IPS-11a (cell line): ENCODE measurements around the gene MIDN.

Experiments used
- H3K4me3 ChIP-seq: one replicate; pipeline ENCODE4 v1.5.1; 2013; ENCODE audit warnings: low read depth, low read length, control low read depth

Gene MIDN

DNA sequence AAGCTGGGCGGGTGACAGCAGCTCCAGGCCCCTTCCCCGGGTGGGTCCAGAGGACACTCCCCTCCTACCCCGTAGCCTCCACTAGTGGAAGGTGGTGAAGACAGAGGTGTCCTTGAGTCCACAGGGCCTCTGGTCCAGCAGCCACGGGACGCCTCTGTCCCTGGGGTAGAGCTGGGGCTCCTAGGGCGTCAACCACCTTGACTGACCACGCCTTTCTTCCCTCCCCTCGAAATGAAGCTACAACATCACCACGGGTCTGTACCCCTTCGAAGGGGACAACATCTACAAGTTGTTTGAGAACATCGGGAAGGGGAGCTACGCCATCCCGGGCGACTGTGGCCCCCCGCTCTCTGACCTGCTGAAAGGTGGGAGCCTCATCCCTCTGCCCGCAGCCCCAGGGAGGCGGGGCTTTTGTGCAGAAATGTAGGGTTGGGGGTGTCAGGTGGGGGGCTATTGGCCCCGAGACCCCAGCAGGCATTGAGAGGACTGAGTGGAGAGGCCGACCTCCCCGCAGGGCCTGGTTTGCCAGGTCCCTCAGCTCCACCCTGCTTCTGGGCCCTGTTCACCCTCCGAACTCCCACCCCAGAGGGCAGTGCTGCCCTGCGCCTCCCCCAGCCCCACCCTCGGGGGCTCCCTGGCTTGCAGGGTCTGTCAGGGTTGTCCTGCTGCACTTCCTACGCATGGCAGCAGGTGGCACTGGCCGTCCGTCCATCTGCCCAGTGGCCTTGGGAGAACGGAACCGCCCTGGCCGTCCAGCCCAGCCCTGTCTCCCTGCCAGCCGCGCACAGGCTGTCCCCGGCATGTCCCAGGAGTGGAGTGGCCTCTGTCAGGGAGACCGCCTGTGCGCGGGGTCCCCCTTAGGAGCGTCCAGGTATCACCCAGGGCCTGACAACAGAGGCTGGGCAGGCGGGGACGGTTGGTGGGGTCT lies 27.1 kb upstream of the MIDN start:
- no peak overlapping the region for H3K4me3 ChIP-seq

DNA sequence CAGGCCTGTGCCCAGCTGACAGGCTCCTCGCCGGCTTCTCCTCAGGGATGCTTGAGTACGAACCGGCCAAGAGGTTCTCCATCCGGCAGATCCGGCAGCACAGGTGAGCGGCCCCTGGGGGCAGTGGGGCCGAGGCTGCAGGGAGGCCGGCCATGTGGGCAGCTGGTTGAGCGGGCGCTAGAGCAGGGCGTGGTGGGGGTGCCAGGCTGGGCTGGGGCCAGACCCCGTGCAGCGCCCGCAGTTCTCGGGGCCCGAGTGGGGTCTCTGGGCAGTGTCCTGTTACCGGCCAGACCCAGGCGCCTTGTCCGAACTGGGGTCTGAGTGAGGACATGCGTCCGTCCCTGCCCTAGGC lies 26.5 kb upstream of the MIDN start:
- no peak overlapping the region for H3K4me3 ChIP-seq

DNA sequence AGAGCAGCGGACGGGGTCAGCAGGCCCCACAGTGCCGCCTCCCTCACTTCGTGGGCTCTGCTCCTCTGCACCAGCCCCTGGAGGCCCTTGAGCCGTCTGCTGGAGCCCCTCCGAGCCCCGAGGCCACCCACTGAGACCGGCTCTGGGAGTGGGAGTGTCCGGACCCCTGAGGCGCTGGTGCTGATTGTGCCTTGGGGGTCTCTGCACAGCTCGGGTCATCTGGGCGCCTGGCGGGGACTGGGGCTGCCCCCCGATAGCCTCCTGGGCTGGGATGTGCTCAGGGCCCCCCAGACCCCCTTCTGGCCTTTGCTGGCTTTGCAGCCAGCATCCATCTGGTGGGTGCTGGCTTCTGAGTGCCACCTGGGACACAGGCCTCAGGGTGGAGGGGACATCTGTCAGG lies 26.0 kb upstream of the MIDN start:
- H3K4me3 ChIP-seq, result no peak overlapping the region

DNA sequence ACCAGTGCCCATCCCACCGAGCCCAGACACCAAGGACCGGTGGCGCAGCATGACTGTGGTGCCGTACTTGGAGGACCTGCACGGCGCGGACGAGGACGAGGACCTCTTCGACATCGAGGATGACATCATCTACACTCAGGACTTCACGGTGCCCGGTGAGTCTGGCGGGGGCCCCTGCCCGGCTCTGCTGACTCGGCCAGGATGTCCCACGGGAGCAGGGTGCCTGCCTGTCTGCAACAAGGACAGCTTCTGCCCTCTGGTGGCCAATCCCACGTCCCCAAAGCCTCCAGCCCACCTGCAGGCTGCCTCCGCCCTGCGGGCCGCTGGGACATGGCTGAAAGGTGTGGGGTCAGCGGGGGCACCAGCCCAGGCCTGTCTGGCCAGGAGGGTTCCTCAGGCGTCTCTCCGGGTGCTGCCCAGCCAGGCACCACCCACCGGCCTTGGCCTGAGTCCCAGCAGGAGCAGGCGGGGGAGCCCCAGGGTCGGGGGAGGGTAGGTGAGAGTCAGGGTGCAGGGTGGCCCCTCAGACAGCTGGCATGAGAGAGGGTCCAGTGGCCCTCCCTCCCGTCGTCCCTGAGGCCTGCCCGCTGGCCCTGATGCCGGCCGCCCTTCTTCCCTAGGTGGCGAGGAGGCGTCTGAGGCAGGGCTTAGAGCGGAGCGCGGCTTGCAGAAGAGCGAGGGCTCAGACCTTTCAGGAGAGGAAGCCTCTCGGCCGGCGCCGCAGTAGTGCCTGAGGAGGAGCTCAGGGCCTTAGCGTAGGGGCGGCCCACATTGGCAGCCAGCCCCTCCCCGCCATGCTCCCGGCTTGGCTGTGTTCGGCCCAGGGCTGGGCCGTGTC lies 25.1 kb upstream of the MIDN start:
- H3K4me3 ChIP-seq, result no peak overlapping the region

DNA sequence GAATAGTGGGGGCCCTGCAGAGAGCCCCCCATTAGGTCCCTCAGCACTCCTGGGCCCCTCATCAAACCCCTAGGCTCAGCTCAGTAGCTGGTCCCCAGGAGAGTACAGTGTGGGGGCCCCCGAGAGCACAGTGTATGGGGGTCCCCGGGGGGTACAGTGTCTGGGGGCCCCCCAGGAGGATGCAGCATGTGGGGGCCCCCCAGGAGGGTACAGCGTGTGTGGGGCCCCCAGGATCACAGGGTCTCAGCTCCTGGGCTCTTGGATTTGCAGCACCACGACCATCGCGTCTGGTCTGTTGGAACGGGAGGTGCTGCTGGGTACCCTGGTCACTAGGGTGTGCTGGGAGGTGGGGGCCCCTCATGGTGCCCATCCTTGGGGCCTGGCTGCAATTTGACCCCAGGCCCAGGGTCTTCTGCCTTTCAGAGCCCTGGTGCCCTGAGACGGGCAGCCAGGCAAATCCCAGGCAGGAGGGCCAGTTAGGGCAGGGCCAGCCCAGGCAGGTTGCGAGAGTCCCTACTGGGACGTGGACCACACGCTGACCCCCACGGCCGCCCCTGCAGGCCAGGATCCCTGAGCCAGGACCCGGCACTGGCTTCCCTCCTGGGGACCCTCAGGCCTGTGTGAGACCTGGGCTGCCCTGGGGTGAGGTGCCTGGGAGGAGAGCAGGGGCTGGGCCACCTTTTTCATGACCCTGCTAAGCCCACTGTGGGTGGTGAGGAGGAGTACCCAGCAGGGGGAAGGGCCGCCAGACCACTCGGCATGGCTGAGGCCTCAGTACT lies 24.1 kb upstream of the MIDN start:
- no peak overlapping the region for H3K4me3 ChIP-seq

DNA sequence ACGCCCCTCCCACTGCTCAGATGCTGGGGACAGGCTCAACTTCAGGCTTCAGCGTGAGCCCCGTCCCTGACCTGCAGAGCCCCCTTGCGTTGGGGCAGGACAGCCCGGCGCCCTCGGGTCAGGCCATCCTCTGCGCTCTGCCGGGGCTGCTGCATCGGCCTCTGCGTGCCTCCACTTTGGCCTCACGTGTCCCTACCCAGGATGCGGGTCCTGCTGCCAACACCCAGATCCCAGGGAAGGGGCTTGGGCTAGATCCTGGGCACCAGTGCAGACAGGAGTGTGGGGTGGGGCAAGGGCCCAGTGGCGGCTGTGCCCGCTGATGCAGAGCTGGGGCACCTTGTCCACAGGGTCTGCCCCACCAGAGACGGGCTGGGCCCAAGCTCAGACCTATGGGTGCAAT lies 23.5 kb upstream of the MIDN start:
- no peak overlapping the region for H3K4me3 ChIP-seq

DNA sequence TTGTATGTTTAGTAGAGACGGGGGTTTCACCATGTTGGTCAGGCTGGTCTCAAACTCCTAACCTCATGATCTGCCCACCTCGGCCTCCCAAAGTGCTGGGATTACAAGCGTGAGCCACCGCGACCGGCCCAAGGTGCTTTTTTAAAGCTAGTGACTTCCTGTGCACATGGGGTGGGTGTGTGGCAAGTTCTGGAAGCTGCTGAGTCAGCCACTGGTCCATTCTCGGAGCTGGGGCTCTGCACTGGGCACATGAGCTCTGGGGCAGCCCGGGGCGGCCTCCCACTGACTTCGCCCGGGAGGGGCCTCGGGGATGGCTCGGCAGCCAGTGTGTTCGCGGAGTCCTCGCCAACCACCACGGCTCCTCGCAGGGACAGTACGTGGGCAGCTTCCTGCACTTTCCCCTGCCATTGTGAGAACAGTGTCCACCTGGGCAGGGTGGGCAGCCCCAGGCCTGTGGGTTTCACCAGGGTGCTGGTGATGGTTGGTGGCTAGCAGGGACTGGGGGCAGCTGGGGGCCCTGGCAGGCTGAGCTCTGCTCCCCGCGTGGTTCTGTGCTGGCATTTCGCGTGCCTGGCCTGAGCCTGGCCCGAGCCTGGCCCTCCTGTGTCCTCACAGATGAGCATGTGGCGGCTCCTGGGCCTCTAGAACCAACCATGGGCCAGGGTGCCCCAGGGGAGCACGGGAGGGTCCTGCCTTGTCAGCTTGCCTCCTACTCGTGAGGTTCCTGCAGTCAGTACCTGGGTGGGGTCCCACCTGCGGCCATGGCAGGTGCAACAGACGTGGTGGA lies 22.8 kb upstream of the MIDN start:
- no peak overlapping the region for H3K4me3 ChIP-seq

DNA sequence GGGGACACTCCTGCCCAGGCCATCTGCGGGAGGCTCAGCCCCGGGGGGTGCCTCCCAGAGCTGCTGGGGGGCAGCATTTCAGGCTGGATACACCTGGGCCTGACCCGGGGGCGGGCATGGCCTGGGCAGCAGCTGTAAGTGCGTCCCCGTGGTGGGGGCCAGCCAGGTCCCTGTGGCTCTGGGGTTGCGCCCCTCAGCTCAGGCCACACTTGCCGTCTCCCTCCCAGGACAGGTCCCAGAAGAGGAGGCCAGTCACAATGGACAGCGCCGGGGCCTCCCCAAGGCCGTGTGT lies 22.2 kb upstream of the MIDN start:
- no peak overlapping the region for H3K4me3 ChIP-seq

DNA sequence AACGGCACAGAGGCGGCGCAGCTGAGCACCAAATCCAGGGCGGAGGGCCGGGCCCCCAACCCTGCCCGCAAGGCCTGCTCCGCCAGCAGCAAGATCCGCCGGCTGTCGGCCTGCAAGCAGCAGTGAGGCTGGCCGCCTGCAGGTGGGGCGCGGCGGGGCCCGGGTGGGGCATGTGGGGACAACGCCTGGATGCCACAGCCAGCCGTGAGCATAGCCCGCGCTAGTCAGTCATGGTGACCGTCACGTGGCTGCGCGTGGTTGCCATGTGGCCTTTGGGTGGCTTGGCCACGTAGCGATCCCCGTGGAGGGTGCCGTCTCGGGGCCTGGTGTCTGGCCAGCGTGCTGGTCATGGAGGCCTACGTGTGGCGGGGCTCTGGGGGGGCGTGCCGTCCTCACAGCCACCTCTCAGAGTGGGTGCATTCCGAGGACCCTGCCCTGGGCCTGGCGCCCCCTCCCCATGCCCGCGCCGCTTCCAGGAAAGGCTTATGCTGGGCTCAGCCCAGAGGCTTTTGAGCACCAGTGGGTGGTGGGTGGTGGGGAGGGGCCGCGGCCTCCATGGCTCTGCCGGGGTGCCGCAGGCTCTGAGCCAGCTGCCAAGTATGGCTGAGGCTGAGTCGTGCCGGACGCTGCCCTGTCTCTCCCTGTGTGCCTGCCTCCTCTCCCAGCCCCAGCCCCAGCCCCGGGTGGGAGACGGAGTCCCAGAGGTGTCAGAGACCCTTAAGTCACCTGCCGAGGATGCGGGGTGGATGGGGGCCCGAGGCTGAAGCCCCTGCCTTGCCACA lies 21.7 kb upstream of the MIDN start:
- no peak overlapping the region for H3K4me3 ChIP-seq

DNA sequence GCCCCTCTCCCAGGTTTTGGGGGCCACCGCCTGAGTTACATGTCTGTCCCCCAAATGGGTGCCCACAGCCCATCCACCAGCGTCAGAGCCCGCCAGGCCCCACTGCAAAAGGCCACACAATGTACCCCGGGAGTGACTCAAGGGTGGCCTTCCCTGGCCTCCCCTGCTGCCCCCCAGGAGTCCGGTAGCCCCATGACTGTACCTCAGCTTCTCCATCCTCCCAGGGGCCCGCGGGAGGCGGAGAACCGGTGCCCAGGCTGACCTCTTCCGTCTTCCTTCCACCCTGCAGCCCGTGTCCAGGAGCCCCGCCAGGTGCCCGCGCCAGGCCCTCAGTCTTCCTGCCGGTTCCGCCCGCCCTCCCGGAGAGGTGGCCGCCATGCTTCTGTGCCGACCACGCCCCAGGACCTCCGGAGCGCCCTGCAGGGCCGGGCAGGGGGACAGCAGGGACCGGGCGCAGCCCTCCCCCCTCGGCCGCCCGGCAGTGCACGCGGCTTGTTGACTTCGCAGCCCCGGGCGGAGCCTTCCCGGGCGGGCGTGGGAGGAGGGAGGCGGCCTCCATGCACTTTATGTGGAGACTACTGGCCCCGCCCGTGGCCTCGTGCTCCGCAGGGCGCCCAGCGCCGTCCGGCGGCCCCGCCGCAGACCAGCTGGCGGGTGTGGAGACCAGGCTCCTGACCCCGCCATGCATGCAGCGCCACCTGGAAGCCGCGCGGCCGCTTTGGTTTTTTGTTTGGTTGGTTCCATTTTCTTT lies 20.9 kb upstream of the MIDN start:
- H3K4me3 ChIP-seq, result no peak overlapping the region

DNA sequence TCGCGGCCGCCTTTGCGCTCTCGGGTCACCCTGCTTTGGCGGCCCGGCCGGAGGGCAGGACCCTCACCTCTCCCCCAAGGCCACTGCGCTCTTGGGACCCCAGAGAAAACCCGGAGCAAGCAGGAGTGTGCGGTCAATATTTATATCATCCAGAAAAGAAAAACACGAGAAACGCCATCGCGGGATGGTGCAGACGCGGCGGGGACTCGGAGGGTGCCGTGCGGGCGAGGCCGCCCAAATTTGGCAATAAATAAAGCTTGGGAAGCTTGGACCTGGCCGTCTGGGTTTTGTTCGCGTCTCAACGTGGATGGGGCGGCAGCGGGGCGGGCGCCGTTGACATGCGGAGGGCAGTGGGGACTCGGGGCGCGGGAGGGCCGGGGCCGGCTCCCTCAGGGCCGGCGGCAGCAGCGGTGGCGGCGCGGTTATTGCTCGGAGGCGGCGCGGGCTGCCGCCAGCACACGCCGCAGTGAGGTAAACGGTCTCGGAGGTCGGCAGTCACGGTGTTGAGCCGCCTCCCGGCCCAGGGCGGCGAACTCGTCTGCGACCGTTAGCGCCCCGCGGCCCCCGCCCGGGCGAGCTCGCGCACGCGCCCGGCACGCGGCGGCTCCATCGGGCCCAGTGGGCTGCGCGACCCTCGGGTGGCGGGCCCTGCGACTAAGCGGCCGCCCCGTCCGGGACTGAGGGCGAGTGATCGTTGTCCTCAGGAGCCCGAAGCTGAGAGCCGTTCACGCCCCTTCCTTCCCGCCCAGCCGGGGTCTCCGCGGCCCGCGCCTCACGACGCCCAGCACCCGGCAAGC lies 20.0 kb upstream of the MIDN start:
- no peak overlapping the region for H3K4me3 ChIP-seq

DNA sequence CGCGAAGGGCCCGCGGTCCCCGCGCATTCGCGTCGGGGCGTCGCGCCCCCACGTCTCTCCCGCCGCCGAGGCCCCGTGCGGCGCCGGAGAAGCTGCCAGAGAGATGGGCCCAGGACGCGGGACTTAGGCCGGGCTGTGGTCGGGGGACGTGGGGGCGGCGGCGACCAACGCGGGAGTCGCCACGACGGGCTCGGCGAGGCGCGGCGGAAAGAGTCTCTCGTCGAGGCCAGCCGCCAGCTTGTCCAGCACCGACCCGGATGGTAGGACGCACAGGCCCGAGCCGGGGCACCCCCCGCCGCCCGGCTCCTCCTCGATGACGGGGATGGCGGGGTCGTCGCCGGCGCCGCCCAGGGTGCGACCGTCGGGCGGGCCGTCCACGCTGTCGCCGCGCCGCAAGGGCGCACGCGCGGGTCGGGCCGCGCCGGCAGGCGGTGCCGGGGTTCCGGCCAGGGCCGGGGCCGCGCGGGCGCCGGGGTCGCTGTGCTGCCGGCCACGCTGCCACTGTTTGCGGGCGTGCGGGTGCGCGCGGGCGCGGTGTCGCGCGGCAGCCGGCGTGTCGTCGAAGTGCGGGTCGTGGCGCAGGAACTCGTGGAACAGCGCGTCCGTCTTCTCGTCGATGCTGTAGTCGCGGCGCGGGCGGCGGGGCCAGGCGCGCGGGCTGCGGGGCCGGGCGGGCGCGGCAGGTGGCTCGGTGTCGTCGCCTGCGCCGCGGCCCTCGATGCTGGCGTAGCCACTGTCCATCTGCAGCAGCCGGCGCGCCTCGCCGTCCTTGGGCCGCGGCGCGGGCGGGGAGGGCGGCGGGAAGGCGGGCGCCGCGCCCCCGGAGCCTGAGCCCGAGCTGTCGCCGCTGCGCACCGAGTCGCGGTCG lies 19.1 kb upstream of the MIDN start:
- H3K4me3 ChIP-seq, result no peak overlapping the region

DNA sequence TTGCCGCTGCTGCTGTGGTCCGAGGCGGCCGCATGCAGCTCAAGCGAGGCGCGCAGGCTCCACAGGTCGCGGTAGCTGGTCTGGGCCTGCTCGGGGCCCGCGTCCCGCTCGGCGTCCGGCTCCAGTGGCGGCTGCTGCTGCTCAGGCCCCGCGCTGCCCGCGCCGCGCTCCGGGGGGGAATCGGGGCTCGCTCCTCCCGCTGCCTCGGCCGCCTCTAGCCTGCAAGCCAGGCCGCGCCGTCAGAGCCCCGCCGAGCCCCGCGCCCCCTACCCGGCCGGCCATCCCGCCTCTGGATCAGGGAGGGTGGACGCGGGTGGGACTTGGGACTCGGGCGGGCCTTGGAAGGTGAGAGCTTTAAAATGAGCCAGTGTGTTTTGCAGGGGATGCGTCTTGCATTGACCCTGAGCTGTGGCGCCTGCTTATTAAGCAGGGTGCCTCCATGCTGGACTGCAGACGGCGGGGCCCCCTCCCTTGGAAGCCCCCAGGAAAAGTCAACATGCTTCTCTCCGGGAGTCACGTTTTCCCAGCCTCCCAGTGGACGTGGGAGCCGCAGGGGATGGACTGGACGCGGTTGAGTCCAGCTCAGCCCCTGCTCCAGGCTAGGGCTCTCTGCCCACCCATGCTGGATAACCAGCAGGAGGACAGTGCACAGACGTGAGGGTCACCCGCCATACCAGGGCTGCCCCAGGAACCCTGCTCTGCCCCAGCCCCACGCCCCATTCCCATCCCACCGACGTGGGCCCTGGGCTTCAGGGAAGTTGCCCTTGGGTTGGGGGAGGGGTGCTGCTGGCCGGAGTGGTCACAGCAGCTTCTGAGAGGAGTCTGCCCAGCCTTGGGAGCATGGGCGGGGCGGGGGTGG lies 18.2 kb upstream of the MIDN start:
- no peak overlapping the region for H3K4me3 ChIP-seq

DNA sequence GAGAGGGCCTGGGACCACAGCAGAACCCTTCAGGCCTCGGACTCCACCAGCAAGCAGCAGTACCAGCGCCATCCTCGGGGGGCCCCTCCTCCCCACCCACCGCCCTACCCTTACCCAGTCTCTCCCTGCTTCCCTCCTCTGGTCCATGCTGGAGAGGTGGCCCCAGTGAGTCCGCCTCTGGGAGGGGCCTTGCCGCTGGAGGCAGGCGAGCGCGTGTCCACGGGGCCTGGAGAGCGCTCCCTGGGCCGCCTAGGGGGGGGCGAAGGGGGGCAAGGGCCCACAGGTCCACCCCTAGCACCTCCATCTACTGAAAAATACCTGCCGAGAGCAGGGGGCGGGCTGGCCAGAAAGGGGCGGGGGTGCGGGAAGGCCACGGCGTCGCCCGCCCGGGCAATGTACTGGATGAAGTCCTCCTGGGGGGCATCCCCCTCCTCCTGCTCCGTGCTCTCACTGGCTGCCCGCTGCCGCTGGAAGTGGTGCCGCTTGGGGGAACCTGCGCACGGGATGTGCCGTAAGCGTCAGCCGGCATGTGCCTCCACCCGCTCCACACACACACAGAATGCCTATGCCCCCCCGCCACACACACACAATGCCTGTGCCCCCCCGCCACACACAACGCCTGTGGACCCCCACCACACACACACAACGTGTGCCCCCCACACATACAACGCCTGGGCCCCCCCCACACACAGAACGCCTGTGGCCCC lies 17.4 kb upstream of the MIDN start:
- H3K4me3 ChIP-seq, result no peak overlapping the region

DNA sequence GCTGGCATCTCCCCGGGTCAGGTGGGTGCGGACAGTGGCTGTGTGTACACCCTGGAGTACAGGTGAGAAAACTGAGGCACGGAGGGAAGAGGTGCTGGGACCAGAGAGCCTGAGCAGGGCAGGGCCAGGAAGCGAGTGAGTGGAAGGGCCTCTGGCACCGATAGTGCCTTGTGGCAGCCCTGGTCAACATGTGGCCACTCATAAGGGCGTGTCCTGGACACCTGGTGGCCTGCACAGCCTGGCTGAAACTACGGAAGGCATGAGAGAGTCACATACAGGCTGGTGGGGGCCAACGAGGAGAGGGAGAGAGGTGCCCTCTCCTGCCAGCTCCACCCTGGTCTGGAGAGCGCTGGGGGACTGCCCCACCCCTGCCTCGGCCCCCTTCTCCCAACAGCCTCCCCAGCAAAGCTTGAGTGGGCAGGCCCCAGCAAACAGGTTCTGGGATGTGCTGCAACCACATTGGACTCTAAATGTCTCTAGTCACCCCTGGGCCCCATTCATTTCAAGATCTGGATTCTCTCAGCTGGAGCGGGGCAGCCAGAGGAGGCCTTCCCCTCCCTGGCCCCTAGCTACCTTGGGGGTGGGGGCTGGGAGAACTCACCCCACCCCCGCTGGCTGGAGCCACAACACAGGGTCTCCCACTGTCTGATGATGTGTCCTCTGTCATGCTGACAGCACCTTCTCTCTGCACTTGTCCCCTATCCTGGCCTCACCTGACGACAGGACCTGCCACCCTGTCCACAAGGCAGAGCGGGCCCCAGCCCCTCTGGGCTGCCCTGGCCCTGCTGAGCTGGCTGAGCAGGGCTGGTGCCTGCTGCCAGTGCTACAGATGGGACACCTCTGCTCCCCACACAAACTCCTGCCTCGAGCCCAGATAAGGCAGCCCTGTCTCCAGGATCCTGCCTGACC lies 16.4 kb upstream of the MIDN start:
- H3K4me3 ChIP-seq, result no peak overlapping the region
